Smooth muscle cell (in vitro differentiated cells): Measurements from ENCODE around the gene PEAR1. TPM values are rescaled to one million over a fixed set of nuclear protein-coding genes. Genes with fewer than 3 reads are reported as not detected.
"Not testable (repeated sequence)": the region's sequence is repeated elsewhere in the genome, so short reads cannot be mapped to it uniquely, and the experiment has no call there.

Experiments used
- DNase-seq: peaks from one replicate; lab custom pipeline; 2025; ENCODE audit not compliant: unreplicated experiment; lab: John Stamatoyannopoulos, UW
- H2AFZ ChIP-seq: fragments of 200-600 bp; sonication (generic); 2 replicates; pipeline ENCODE4 v1.6.0; 2016; ENCODE audit warnings: antibody characterized with exemption, low read depth, mild to moderate bottlenecking
- H3F3A ChIP-seq: fragments of 200-600 bp; sonication (generic); 2 replicates; pipeline ENCODE4 v1.6.0; 2017; ENCODE audit warnings: antibody characterized with exemption, low read depth
- H3K27ac ChIP-seq: fragments of 200-600 bp; sonication (generic); 2 replicates; pipeline ENCODE4 v1.5.1; 2016; ENCODE audit warnings: low read depth, mild to moderate bottlenecking
- H3K27me3 ChIP-seq: fragments of 200-600 bp; sonication (generic); 2 replicates; pipeline ENCODE4 v1.6.1; 2016; ENCODE audit warnings: low read depth, mild to moderate bottlenecking
- H3K36me3 ChIP-seq: fragments of 200-600 bp; sonication (generic); 2 replicates; pipeline ENCODE4 v1.5.1; 2016; ENCODE audit warnings: low read depth
- H3K4me1 ChIP-seq: fragments of 200-600 bp; sonication (generic); 2 replicates; pipeline ENCODE4 v1.5.1; 2016; ENCODE audit warnings: low read depth
- H3K4me2 ChIP-seq: fragments of 200-600 bp; sonication (generic); 2 replicates; pipeline ENCODE4 v1.6.0; 2016; ENCODE audit warnings: mild to moderate bottlenecking
- H3K4me3 ChIP-seq: fragments of 200-600 bp; sonication (generic); 2 replicates; pipeline ENCODE4 v1.5.1; 2016; ENCODE audit warnings: mild to moderate bottlenecking
- H3K79me2 ChIP-seq: fragments of 200-600 bp; sonication (generic); 2 replicates; pipeline ENCODE4 v1.6.0; 2016; ENCODE audit warnings: low read depth, mild to moderate bottlenecking
- H3K9ac ChIP-seq: fragments of 200-600 bp; sonication (generic); 2 replicates; pipeline ENCODE4 v1.6.0; 2016; ENCODE audit warnings: low read depth
- H3K9me3 ChIP-seq: fragments of 200-600 bp; sonication (generic); replicated peaks from 2 replicates; pipeline ENCODE4 v1.5.1; 2016; ENCODE audit warnings: low read depth
- H4K20me1 ChIP-seq: fragments of 200-600 bp; sonication (generic); 2 replicates; pipeline ENCODE4 v1.6.0; 2016; ENCODE audit warnings: low read depth
- WGBS: methylation state at CpG from one replicate; pipeline ENCODE4 v1.1.7; 2016; ENCODE audit warnings: low lambda C conversion rate; 5-methylcytosine and 5-hydroxymethylcytosine counted together
- polyA plus RNA-seq: library from polyadenylated mRNA; unstranded; fragments of >200 nt; fragmentation: Nextera tagmentation; extraction: Ambion mirVana; gene quantifications from 2 replicates; pipeline ENCODE4 v1.2.1, GENCODE V29; 2016
- total RNA-seq: library from RNA; depleted of rRNA; stranded (reverse); fragments of >200 nt; gene quantifications from 2 replicates; pipeline ENCODE4 v1.2.3, GENCODE V29; 2014
- TF ChIP-seq, protein P1 (sequence below): fragments of 200-600 bp; sonication (generic); IDR thresholded peaks from 2 replicates; pipeline ENCODE4 v1.5.1; 2017; ENCODE audit warnings: borderline replicate concordance, mild to moderate bottlenecking, antibody characterized with exemption; ENCODE audit not compliant: insufficient read depth, poor library complexity, severe bottlenecking

The PEAR1 gene
- total and polyA plus RNA-seq, 2 experiments from 2014 or later: 2.3 to 3.7 TPM

- no peaks in the 10 kb centered on the region for H3K79me2 ChIP-seq
- no peak for DNase-seq
- no peak overlapping the region for H2AFZ ChIP-seq
- H3K9ac ChIP-seq: no peak overlapping the region
- peaks cover 11% of the 10 kb centered on the region for H3K4me1 ChIP-seq
- no peaks in the 10 kb centered on the region for H3K36me3 ChIP-seq
- peaks cover 88% of the 10 kb centered on the region for H3K27me3 ChIP-seq
- TF ChIP-seq, protein P1, sequence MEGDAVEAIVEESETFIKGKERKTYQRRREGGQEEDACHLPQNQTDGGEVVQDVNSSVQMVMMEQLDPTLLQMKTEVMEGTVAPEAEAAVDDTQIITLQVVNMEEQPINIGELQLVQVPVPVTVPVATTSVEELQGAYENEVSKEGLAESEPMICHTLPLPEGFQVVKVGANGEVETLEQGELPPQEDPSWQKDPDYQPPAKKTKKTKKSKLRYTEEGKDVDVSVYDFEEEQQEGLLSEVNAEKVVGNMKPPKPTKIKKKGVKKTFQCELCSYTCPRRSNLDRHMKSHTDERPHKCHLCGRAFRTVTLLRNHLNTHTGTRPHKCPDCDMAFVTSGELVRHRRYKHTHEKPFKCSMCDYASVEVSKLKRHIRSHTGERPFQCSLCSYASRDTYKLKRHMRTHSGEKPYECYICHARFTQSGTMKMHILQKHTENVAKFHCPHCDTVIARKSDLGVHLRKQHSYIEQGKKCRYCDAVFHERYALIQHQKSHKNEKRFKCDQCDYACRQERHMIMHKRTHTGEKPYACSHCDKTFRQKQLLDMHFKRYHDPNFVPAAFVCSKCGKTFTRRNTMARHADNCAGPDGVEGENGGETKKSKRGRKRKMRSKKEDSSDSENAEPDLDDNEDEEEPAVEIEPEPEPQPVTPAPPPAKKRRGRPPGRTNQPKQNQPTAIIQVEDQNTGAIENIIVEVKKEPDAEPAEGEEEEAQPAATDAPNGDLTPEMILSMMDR: no peak
- peaks cover 4% of the 10 kb centered on the region for H3F3A ChIP-seq
- H3K9me3 ChIP-seq: no peaks in the 10 kb centered on the region
- H4K20me1 ChIP-seq: peaks cover 21% of the 10 kb centered on the region
- no peak overlapping the region for H3K27ac ChIP-seq
- H3K4me3 ChIP-seq: no peak overlapping the region
- no peak overlapping the region for H3K4me2 ChIP-seq
- WGBS: 73% methylated on average over 5 of the region's 5 CpGs
Measured at GRCh38 chr1:156925154-156926010, 31.9 kb downstream of the PEAR1 start.

- DNase-seq: no peak
- no peaks in the 10 kb centered on the region for H3K79me2 ChIP-seq
- 13% methylated on average over 3 of the region's 3 CpGs for WGBS
- H3K4me3 ChIP-seq: no peak overlapping the region
- H3K9ac ChIP-seq: no peak overlapping the region
- H3F3A ChIP-seq: peaks cover 4% of the 10 kb centered on the region
- TF ChIP-seq, protein P1: no peak
- no peaks in the 10 kb centered on the region for H3K9me3 ChIP-seq
- no peak overlapping the region for H3K4me2 ChIP-seq
- peaks cover 21% of the 10 kb centered on the region for H4K20me1 ChIP-seq
- H3K36me3 ChIP-seq: no peaks in the 10 kb centered on the region
- H3K27me3 ChIP-seq: peaks cover 88% of the 10 kb centered on the region
- H3K27ac ChIP-seq: no peak overlapping the region
- peaks cover 11% of the 10 kb centered on the region for H3K4me1 ChIP-seq
- H2AFZ ChIP-seq: no peak overlapping the region
Measured at GRCh38 chr1:156926175-156926574, 32.7 kb downstream of the PEAR1 start.

- Histone ChIP-seq H4K20me1 (peaks cover 21% of the 10 kb centered on the region), H3K27me3 (peaks cover 88% of the 10 kb centered on the region), H3K4me1 (peaks cover 11% of the 10 kb centered on the region)
- H3K9ac ChIP-seq, H3K79me2 ChIP-seq, DNase-seq, H3K36me3 ChIP-seq, H3F3A ChIP-seq, H3K9me3 ChIP-seq, H2AFZ ChIP-seq, H3K4me3 ChIP-seq, H3K4me2 ChIP-seq, H3K27ac ChIP-seq: not testable (repeated sequence)
- 59% methylated on average over 6 of the region's 6 CpGs for WGBS
Measured at GRCh38 chr1:156926695-156927094, 33.2 kb downstream of the PEAR1 start.

GRCh38 chr1:156927215-156928042 lies 33.9 kb downstream of the PEAR1 start:
- Histone ChIP-seq H3K27me3 (peaks cover 85% of the 10 kb centered on the region), H3K9ac (no peak overlapping the region), H2AFZ (no peak overlapping the region), H3K36me3 (no peaks in the 10 kb centered on the region), H3K4me1 (peaks cover 11% of the 10 kb centered on the region), H3K79me2 (no peaks in the 10 kb centered on the region), H3K4me3 (peak overlapping the region; percentile 36), H3K4me2 (peak overlapping the region; percentile 83), H3K9me3 (no peaks in the 10 kb centered on the region), H3K27ac (no peak overlapping the region), H4K20me1 (peaks cover 21% of the 10 kb centered on the region), H3F3A (peaks cover 4% of the 10 kb centered on the region)
- 5% methylated on average over 45 of the region's 64 CpGs for WGBS
- TF ChIP-seq, protein P1: peak; percentile 65
- DNase-seq: peak; percentile 51
